ENCODE measurements around the gene DISP2.

The DISP2 gene

GRCh38 chr15:40367371-40367685 lies 9.3 kb downstream of the DISP2 start:
- H3K4me1 ChIP-seq (ENCODE audit: insufficient read depth, low read length): peaks cover 3% of the 10 kb centered on the region; the same call in 1 of the 2 replicates
- H3K27me3 ChIP-seq (ENCODE audit: insufficient read depth, low read length): peaks cover 48% of the 10 kb centered on the region
- H3K36me3 ChIP-seq (ENCODE audit: insufficient read depth, low read length): no peaks in the 10 kb centered on the region
- no peak overlapping the region for H3K9ac ChIP-seq (ENCODE audit: low read depth, low read length)
- H3K4me3 ChIP-seq (ENCODE audit: low read length): peak overlapping the region; percentile 42; the same call in 1 of the 2 replicates
- H3K27ac ChIP-seq (ENCODE audit: low read depth, low read length): no peak overlapping the region
- no peaks in the 10 kb centered on the region for H3K9me3 ChIP-seq (ENCODE audit: insufficient read depth, low read depth, low read length)
- 91% methylated on average over 5 of the region's 5 CpGs for WGBS

DNA sequence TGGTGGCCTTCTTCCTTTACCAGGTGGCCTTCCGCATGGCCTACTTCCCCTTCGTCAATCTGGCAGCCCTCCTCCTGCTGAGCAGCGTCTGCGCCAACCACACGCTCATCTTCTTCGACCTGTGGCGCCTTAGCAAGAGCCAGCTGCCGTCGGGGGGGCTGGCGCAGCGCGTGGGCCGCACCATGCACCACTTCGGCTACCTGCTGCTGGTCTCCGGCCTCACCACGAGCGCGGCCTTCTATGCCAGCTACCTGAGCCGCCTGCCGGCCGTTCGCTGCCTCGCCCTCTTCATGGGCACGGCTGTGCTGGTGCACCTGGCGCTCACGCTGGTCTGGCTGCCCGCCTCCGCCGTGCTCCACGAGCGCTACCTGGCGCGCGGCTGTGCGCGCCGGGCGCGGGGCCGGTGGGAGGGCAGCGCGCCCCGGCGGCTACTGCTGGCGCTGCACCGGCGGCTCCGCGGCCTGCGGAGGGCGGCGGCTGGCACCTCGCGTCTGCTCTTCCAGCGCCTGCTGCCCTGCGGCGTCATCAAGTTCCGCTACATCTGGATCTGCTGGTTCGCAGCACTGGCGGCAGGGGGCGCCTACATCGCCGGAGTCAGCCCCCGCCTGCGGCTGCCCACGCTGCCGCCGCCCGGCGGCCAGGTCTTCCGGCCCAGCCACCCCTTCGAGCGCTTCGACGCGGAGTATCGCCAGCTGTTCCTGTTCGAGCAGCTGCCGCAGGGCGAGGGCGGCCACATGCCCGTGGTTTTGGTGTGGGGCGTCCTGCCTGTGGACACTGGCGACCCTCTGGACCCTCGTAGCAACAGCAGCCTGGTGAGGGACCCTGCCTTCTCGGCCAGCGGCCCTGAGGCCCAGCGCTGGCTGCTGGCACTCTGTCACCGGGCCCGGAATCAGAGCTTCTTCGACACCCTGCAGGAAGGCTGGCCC lies 9.9 kb downstream of the DISP2 start:
- no peak overlapping the region; the same call in 1 of the 2 replicates for H3K9ac ChIP-seq (ENCODE audit: low read depth, low read length)
- H3K9me3 ChIP-seq (ENCODE audit: insufficient read depth, low read depth, low read length): no peaks in the 10 kb centered on the region
- H3K4me3 ChIP-seq (ENCODE audit: low read length): peak overlapping the region; percentile 42
- H3K27me3 ChIP-seq (ENCODE audit: insufficient read depth, low read length): peaks cover 48% of the 10 kb centered on the region
- peaks cover 9% of the 10 kb centered on the region for H3K4me1 ChIP-seq (ENCODE audit: insufficient read depth, low read length)
- no peak overlapping the region for H3K27ac ChIP-seq (ENCODE audit: low read depth, low read length)
- no peaks in the 10 kb centered on the region for H3K36me3 ChIP-seq (ENCODE audit: insufficient read depth, low read length)
- WGBS: 23% methylated on average over 91 of the region's 91 CpGs

GRCh38 chr15:40368719-40369473 lies 10.9 kb downstream of the DISP2 start:
- H3K9ac ChIP-seq (ENCODE audit: low read depth, low read length): no peak overlapping the region
- no peak overlapping the region for H3K4me3 ChIP-seq (ENCODE audit: low read length)
- no peaks in the 10 kb centered on the region for H3K36me3 ChIP-seq (ENCODE audit: insufficient read depth, low read length)
- peaks cover 48% of the 10 kb centered on the region for H3K27me3 ChIP-seq (ENCODE audit: insufficient read depth, low read length)
- no peaks in the 10 kb centered on the region for H3K9me3 ChIP-seq (ENCODE audit: insufficient read depth, low read depth, low read length)
- 95% methylated on average over 24 of the region's 24 CpGs for WGBS
- no peak overlapping the region for H3K27ac ChIP-seq (ENCODE audit: low read depth, low read length)
- H3K4me1 ChIP-seq (ENCODE audit: insufficient read depth, low read length): peaks cover 11% of the 10 kb centered on the region

GRCh38 chr15:40369474-40369869 lies 11.5 kb downstream of the DISP2 start:
- Histone ChIP-seq H3K9ac (ENCODE audit: low read depth, low read length) (no peak overlapping the region), H3K27me3 (ENCODE audit: insufficient read depth, low read length) (peaks cover 48% of the 10 kb centered on the region), H3K4me3 (ENCODE audit: low read length) (no peak overlapping the region), H3K36me3 (ENCODE audit: insufficient read depth, low read length) (no peaks in the 10 kb centered on the region), H3K27ac (ENCODE audit: low read depth, low read length) (no peak overlapping the region), H3K4me1 (ENCODE audit: insufficient read depth, low read length) (peaks cover 11% of the 10 kb centered on the region), H3K9me3 (ENCODE audit: insufficient read depth, low read depth, low read length) (no peaks in the 10 kb centered on the region)
- WGBS: 94% methylated on average over 10 of the region's 10 CpGs

DNA sequence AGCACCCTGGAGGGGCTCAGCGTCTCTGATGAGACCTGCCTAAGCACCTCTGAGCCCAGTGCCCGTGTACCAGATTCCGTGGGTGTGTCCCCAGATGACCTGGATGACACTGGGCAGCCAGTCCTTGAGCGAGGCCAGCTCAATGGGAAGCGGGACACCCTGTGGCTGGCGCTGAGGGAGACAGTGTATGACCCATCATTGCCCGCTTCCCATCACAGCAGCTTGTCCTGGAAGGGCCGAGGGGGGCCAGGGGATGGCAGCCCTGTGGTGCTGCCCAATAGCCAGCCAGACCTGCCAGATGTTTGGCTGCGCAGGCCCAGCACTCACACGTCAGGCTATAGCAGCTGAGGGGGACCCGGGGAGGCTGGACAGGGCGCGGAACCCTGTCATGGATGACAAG lies 12.0 kb downstream of the DISP2 start:
- WGBS: 93% methylated on average over 13 of the region's 13 CpGs
- no peak overlapping the region for H3K9ac ChIP-seq (ENCODE audit: low read depth, low read length)
- H3K27me3 ChIP-seq (ENCODE audit: insufficient read depth, low read length): peaks cover 48% of the 10 kb centered on the region
- H3K4me3 ChIP-seq (ENCODE audit: low read length): no peak overlapping the region
- H3K36me3 ChIP-seq (ENCODE audit: insufficient read depth, low read length): no peaks in the 10 kb centered on the region
- H3K27ac ChIP-seq (ENCODE audit: low read depth, low read length): no peak overlapping the region
- H3K4me1 ChIP-seq (ENCODE audit: insufficient read depth, low read length): peaks cover 11% of the 10 kb centered on the region
- H3K9me3 ChIP-seq (ENCODE audit: insufficient read depth, low read depth, low read length): no peaks in the 10 kb centered on the region

DNA sequence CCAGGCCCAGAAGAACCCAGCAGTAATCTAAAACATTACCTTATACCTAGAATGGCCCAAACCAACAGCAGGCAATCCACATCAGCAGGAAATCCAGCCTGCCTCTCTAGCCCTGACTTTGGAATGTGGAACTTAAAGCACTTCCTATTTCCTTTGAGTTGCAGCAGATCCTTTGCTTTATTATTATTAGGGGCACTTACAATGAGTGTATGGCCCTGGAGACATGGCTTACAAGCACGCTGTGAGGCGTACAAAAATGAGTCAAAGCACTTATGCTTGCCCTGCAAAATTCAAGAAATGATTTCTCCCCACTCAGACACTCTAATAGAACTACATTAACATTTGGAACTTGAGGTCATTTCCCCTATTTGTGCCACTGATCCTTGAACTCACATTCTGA lies 15.0 kb downstream of the DISP2 start:
- no peak overlapping the region for H3K4me3 ChIP-seq (ENCODE audit: low read length)
- peaks cover 24% of the 10 kb centered on the region for H3K27me3 ChIP-seq (ENCODE audit: insufficient read depth, low read length)
- H3K4me1 ChIP-seq (ENCODE audit: insufficient read depth, low read length): peaks cover 11% of the 10 kb centered on the region
- 50% methylated on average over 2 of the region's 2 CpGs for WGBS
- no peaks in the 10 kb centered on the region for H3K9me3 ChIP-seq (ENCODE audit: insufficient read depth, low read depth, low read length)
- no peak overlapping the region for H3K9ac ChIP-seq (ENCODE audit: low read depth, low read length)
- H3K27ac ChIP-seq (ENCODE audit: low read depth, low read length): no peak overlapping the region
- H3K36me3 ChIP-seq (ENCODE audit: insufficient read depth, low read length): no peaks in the 10 kb centered on the region

GRCh38 chr15:40377606-40378005 lies 19.6 kb downstream of the DISP2 start:
- no peak overlapping the region for H3K9ac ChIP-seq (ENCODE audit: low read depth, low read length)
- no peak overlapping the region for H3K4me3 ChIP-seq (ENCODE audit: low read length)
- H3K27me3 ChIP-seq (ENCODE audit: insufficient read depth, low read length): no peaks in the 10 kb centered on the region
- peaks cover 11% of the 10 kb centered on the region for H3K4me1 ChIP-seq (ENCODE audit: insufficient read depth, low read length)
- WGBS: 90% methylated on average over 3 of the region's 3 CpGs
- H3K27ac ChIP-seq (ENCODE audit: low read depth, low read length): no peak overlapping the region
- no peaks in the 10 kb centered on the region for H3K9me3 ChIP-seq (ENCODE audit: insufficient read depth, low read depth, low read length)
- no peaks in the 10 kb centered on the region for H3K36me3 ChIP-seq (ENCODE audit: insufficient read depth, low read length)

- Histone ChIP-seq H3K9me3 (ENCODE audit: insufficient read depth, low read depth, low read length) (no peaks in the 10 kb centered on the region), H3K4me1 (ENCODE audit: insufficient read depth, low read length) (0 out of 2 replicates have a peak, but pooled peaks cover 5% of the 10 kb centered on the region), H3K4me3 (ENCODE audit: low read length) (no peak overlapping the region), H3K27ac (ENCODE audit: low read depth, low read length) (no peak overlapping the region), H3K9ac (ENCODE audit: low read depth, low read length) (no peak overlapping the region), H3K27me3 (ENCODE audit: insufficient read depth, low read length) (no peaks in the 10 kb centered on the region), H3K36me3 (ENCODE audit: insufficient read depth, low read length) (no peaks in the 10 kb centered on the region)
- 97% methylated on average over 4 of the region's 4 CpGs for WGBS
Measured at GRCh38 chr15:40379374-40379773, 21.4 kb downstream of the DISP2 start.

DNA sequence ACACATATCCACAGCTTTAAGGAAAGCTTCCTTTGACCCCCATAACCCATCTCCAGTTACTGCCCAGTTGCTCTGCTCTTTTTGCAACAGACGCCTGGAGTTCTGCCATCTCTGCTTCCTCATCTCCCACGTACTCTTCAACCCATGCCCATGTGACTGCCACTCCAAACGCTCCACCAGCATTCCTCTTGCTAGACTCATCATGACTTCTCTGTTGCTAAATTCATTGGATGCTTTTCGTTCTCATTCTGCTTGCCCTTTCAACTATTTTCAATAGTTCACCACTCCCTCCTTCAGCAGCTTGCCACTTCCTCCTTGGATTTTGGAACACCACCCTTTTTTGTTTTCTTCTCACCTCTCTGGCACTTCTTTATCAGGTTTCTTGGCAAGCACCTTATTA lies 21.8 kb downstream of the DISP2 start:
- Histone ChIP-seq H3K4me3 (ENCODE audit: low read length) (no peak overlapping the region), H3K27me3 (ENCODE audit: insufficient read depth, low read length) (no peaks in the 10 kb centered on the region), H3K9ac (ENCODE audit: low read depth, low read length) (no peak overlapping the region), H3K9me3 (ENCODE audit: insufficient read depth, low read depth, low read length) (no peaks in the 10 kb centered on the region), H3K27ac (ENCODE audit: low read depth, low read length) (no peak overlapping the region), H3K36me3 (ENCODE audit: insufficient read depth, low read length) (peaks cover 3% of the 10 kb centered on the region; the same call in 1 of the 2 replicates), H3K4me1 (ENCODE audit: insufficient read depth, low read length) (0 out of 2 replicates have a peak, but pooled peaks cover 5% of the 10 kb centered on the region)
- 62% methylated on average over 4 of the region's 4 CpGs for WGBS

DNA sequence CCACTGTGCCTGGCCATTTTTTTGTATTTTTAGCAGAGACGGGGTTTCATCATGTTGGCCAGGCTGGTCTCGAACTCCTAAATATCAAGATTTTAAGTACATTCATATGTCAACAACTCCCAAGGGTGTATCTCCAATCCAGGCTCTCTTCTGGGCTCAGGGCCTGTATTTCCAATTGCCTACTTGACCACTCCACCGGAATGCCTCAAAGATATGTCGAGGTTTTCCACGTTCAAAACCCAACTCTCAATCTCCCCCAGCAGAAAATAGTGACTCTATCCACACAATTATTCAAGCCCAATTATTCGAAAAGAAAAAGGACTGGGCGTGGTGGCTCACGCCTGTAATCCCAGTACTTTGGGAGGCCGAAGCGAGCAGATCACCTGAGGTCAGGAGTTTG lies 22.6 kb downstream of the DISP2 start:
- no peak overlapping the region for H3K9ac ChIP-seq (ENCODE audit: low read depth, low read length)
- H3K27ac ChIP-seq (ENCODE audit: low read depth, low read length): no peak overlapping the region
- no peaks in the 10 kb centered on the region for H3K9me3 ChIP-seq (ENCODE audit: insufficient read depth, low read depth, low read length)
- 0 out of 2 replicates have a peak, but pooled peaks cover 5% of the 10 kb centered on the region for H3K4me1 ChIP-seq (ENCODE audit: insufficient read depth, low read length)
- WGBS: 94% methylated on average over 10 of the region's 10 CpGs
- H3K27me3 ChIP-seq (ENCODE audit: insufficient read depth, low read length): no peaks in the 10 kb centered on the region
- H3K36me3 ChIP-seq (ENCODE audit: insufficient read depth, low read length): peaks cover 10% of the 10 kb centered on the region
- no peak overlapping the region for H3K4me3 ChIP-seq (ENCODE audit: low read length)
